Measurements from ENCODE around the gene EIF2AK2.

Gene EIF2AK2

GRCh38 chr2:37143974-37144373 lies 12.8 kb downstream of the EIF2AK2 start:
- peaks cover 29% of the 10 kb centered on the region for H3K36me3 ChIP-seq (replicated peaks; ENCODE audit: low read depth, low read length)
- H3K79me2 ChIP-seq (ENCODE audit: low read length), result no peaks in the 10 kb centered on the region
- TF ChIP-seq EZH2phosphoT487 (IDR thresholded peaks at IDR 0.05; ENCODE audit: low read depth), result no peak
- TF ChIP-seq CTCF (IDR thresholded peaks at IDR 0.05; ENCODE audit: low read depth, low read length), result no peak
- no peak overlapping the region for H3K9ac ChIP-seq (ENCODE audit: low read length)
- no peaks in the 10 kb centered on the region for H3K9me3 ChIP-seq (ENCODE audit: insufficient read depth, low read length)
- H3K4me2 ChIP-seq (ENCODE audit: low read length), result no peak overlapping the region
- no peak overlapping the region for H3K27ac ChIP-seq (ENCODE audit: low read length)
- no peak overlapping the region for H2AFZ ChIP-seq (ENCODE audit: low read depth, low read length)
- no peak overlapping the region for H3K4me3 ChIP-seq (ENCODE audit: low read length)
- peaks cover 11% of the 10 kb centered on the region for H3K4me1 ChIP-seq (ENCODE audit: low read length)
- no peaks in the 10 kb centered on the region for H4K20me1 ChIP-seq (ENCODE audit: insufficient read depth, low read length)
- H3K27me3 ChIP-seq (ENCODE audit: low read depth, low read length), result no peaks in the 10 kb centered on the region

- H3K4me3 ChIP-seq (ENCODE audit: low read length), result no peak overlapping the region
- no peak overlapping the region for H3K9ac ChIP-seq (ENCODE audit: low read length)
- H3K79me2 ChIP-seq (ENCODE audit: low read length), result no peaks in the 10 kb centered on the region
- no peak overlapping the region for H2AFZ ChIP-seq (ENCODE audit: low read depth, low read length)
- H4K20me1 ChIP-seq (ENCODE audit: insufficient read depth, low read length), result no peaks in the 10 kb centered on the region
- no peak overlapping the region for H3K4me2 ChIP-seq (ENCODE audit: low read length)
- H3K4me1 ChIP-seq (ENCODE audit: low read length), result peaks cover 11% of the 10 kb centered on the region
- no peaks in the 10 kb centered on the region for H3K9me3 ChIP-seq (ENCODE audit: insufficient read depth, low read length)
- H3K27me3 ChIP-seq (ENCODE audit: low read depth, low read length), result no peaks in the 10 kb centered on the region
- TF ChIP-seq CTCF (IDR thresholded peaks at IDR 0.05; ENCODE audit: low read depth, low read length), result no peak
- TF ChIP-seq EZH2phosphoT487 (IDR thresholded peaks at IDR 0.05; ENCODE audit: low read depth), result no peak
- peaks cover 24% of the 10 kb centered on the region for H3K36me3 ChIP-seq (replicated peaks; ENCODE audit: low read depth, low read length)
- no peak overlapping the region for H3K27ac ChIP-seq (ENCODE audit: low read length)
Observed at GRCh38 chr2:37142546-37142945, 14.2 kb downstream of the EIF2AK2 start.

GRCh38 chr2:37132914-37133313 lies 23.9 kb downstream of the EIF2AK2 start:
- no peaks in the 10 kb centered on the region for H3K9me3 ChIP-seq (ENCODE audit: insufficient read depth, low read length)
- H3K4me2 ChIP-seq (ENCODE audit: low read length), result no peak overlapping the region
- TF ChIP-seq EZH2phosphoT487 (IDR thresholded peaks at IDR 0.05; ENCODE audit: low read depth) (no peak), CTCF (IDR thresholded peaks at IDR 0.05; ENCODE audit: low read depth, low read length) (no peak)
- H3K27ac ChIP-seq (ENCODE audit: low read length), result no peak overlapping the region
- H3K79me2 ChIP-seq (ENCODE audit: low read length), result no peaks in the 10 kb centered on the region
- no peak overlapping the region for H3K9ac ChIP-seq (ENCODE audit: low read length)
- no peaks in the 10 kb centered on the region for H4K20me1 ChIP-seq (ENCODE audit: insufficient read depth, low read length)
- no peaks in the 10 kb centered on the region for H3K4me1 ChIP-seq (ENCODE audit: low read length)
- no peak overlapping the region for H2AFZ ChIP-seq (ENCODE audit: low read depth, low read length)
- H3K4me3 ChIP-seq (ENCODE audit: low read length), result no peak overlapping the region
- H3K36me3 ChIP-seq (replicated peaks; ENCODE audit: low read depth, low read length), result peaks cover 38% of the 10 kb centered on the region
- no peaks in the 10 kb centered on the region for H3K27me3 ChIP-seq (ENCODE audit: low read depth, low read length)

GRCh38 chr2:37125416-37125815 lies 31.4 kb downstream of the EIF2AK2 start:
- H3K36me3 ChIP-seq (replicated peaks; ENCODE audit: low read depth, low read length), result peaks cover 16% of the 10 kb centered on the region

More at GRCh38 chr2:37125416-37125815, 31.4 kb downstream of the EIF2AK2 start:
- TF ChIP-seq EZH2phosphoT487 (IDR thresholded peaks at IDR 0.05; ENCODE audit: low read depth), result no peak
- no peak for TF ChIP-seq CTCF (IDR thresholded peaks at IDR 0.05; ENCODE audit: low read depth, low read length)
- Histone ChIP-seq H4K20me1 (ENCODE audit: insufficient read depth, low read length) (no peaks in the 10 kb centered on the region), H3K4me1 (ENCODE audit: low read length) (no peaks in the 10 kb centered on the region), H3K4me3 (ENCODE audit: low read length) (no peak overlapping the region), H3K9me3 (ENCODE audit: insufficient read depth, low read length) (no peaks in the 10 kb centered on the region), H2AFZ (ENCODE audit: low read depth, low read length) (no peak overlapping the region), H3K27ac (ENCODE audit: low read length) (no peak overlapping the region), H3K4me2 (ENCODE audit: low read length) (no peak overlapping the region), H3K9ac (ENCODE audit: low read length) (no peak overlapping the region), H3K27me3 (ENCODE audit: low read depth, low read length) (no peaks in the 10 kb centered on the region), H3K79me2 (ENCODE audit: low read length) (no peaks in the 10 kb centered on the region)

Measured in OCI-LY3 (cell line).